Testis (tissue), 3 donors: ENCODE results near the gene ARL15. TPM values are rescaled to one million over a fixed set of nuclear protein-coding genes. Genes with fewer than 3 reads are reported as not detected.
"Not testable (repeated sequence)": the region's sequence is repeated elsewhere in the genome, so short reads cannot be mapped to it uniquely, and the experiment has no call there.

Source experiments
- DNase-seq: peaks from one replicate; pipeline ENCODE4 v3.0.0-alpha.2; 2019
- H3K27ac ChIP-seq, 2 donors: fragments of 200-600 bp; sonication (generic); one replicate each; pipeline ENCODE4 v1.5.1; 2019
- H3K27me3 ChIP-seq: fragments of 200-600 bp; sonication (generic); one replicate; pipeline ENCODE4 v1.5.1; 2019
- H3K36me3 ChIP-seq: fragments of 200-600 bp; sonication (generic); one replicate; pipeline ENCODE4 v1.5.1; 2017; ENCODE audit warnings: low read depth; ENCODE audit errors: missing control alignments
- H3K4me1 ChIP-seq: fragments of 200-600 bp; sonication (generic); one replicate; pipeline ENCODE4 v1.5.1; 2019
- H3K4me3 ChIP-seq, 2 donors: fragments of 200-600 bp; sonication (generic); one replicate each; pipeline ENCODE4 v1.5.1; 2017 to 2019
- H3K9me3 ChIP-seq: fragments of 200-600 bp; sonication (generic); one replicate; pipeline ENCODE4 v1.5.1; 2017
- CTCF ChIP-seq, 3 experiments: fragments of 450-650 bp in 2 of 3; fragments of 200-600 bp in 1 of 3; sonication (generic) in 1 of 3; IDR thresholded peaks; one replicate each; pipeline ENCODE4 v1.5.1; 2016 to 2019; ENCODE audit warnings: antibody characterized with exemption in 3 of 3, mild to moderate bottlenecking in 2 of 3, moderate library complexity in 1 of 3
- POLR2A ChIP-seq: fragments of 450-650 bp; IDR thresholded peaks from one replicate; pipeline ENCODE4 v1.6.1; 2017; ENCODE audit warnings: antibody characterized with exemption, mild to moderate bottlenecking, moderate library complexity
- WGBS, 2 donors: methylation state at CpG; one replicate each; pipeline ENCODE4 v1.1.5; 2018; 5-methylcytosine and 5-hydroxymethylcytosine counted together
- intact Hi-C: fragments of 100-400 bp; cut with DNase I; formaldehyde crosslinking; loops from one replicate; pipeline ENCODE4 v1.15.1; 2023; ENCODE audit warnings: low total_unique reads
- polyA plus RNA-seq: library from polyadenylated mRNA; stranded (reverse); fragments of 350-450 nt; fragmentation: Illumina TruSeq; extraction: RNeasy Lipid Tissue Mini Kit (QIAGEN cat#74804); gene quantifications from one replicate; pipeline ENCODE4 v1.2.3, GENCODE V29; 2014; ENCODE audit warnings: low read depth, low replicate concordance; ENCODE audit not compliant: insufficient read depth
- total RNA-seq, 2 donors: library from RNA; depleted of rRNA; stranded (reverse); fragments of >200 nt; gene quantifications; one replicate each; pipeline ENCODE4 v1.2.3, GENCODE V29; 2016

The ARL15 gene
- total and polyA plus RNA-seq, 3 donors from 2014 or later, result 36.6 to 88.6 (median 75.2) TPM

DNA sequence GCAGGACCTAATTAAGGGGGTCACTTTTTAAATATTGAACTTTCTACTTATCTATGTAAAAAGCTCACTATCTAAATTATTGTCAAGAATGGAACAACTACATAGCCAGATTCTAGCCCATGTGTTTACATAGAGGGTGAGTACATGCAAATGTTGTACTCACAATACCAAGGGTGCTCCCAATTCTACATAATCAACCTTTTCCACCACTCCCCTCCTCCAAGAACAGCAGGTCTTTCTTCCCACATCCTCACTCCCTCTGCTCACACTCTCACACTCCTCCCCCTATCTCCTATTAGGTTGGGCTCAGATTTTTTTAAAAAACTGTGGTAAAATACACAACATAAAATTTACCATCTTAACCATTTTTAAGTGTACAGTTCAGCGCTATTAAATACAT is 325.4 kb downstream of the ARL15 start:
- no peak for TF ChIP-seq CTCF (IDR thresholded peaks at IDR 0.05)
- TF ChIP-seq POLR2A, result no peak
- intact Hi-C loops, result no loop called here
- Histone ChIP-seq H3K27ac (no peak overlapping the region), H3K9me3 (no peaks in the 10 kb centered on the region), H3K36me3 (no peaks in the 10 kb centered on the region), H3K4me3 (no peak overlapping the region), H3K4me1 (no peaks in the 10 kb centered on the region), H3K27me3 (no peaks in the 10 kb centered on the region)
- WGBS, 2 donors, result 92 to 96% methylated on average over 1 of the region's 1 CpG
- no peak for DNase-seq

GRCh38 chr5:53983568-53984460 is 326.6 kb downstream of the ARL15 start:
- no peaks in the 10 kb centered on the region for H3K36me3 ChIP-seq
- no peak overlapping the region for H3K4me3 ChIP-seq
- intact Hi-C loops, result no loop called here
- no peak overlapping the region for H3K27ac ChIP-seq
- 86 to 87% methylated on average over 10 of the region's 10 CpGs for WGBS, 2 donors
- DNase-seq, result no peak
- no peaks in the 10 kb centered on the region for H3K9me3 ChIP-seq
- no peaks in the 10 kb centered on the region for H3K27me3 ChIP-seq
- no peak for TF ChIP-seq CTCF (IDR thresholded peaks at IDR 0.05)
- H3K4me1 ChIP-seq, result no peaks in the 10 kb centered on the region

- WGBS, 2 donors, result 86 to 96% methylated on average over 2 of the region's 2 CpGs
- H3K27me3 ChIP-seq, DNase-seq: not testable (repeated sequence)
These were observed 328.1 kb downstream of the ARL15 start for GRCh38 chr5:53982319-53982718.

DNA sequence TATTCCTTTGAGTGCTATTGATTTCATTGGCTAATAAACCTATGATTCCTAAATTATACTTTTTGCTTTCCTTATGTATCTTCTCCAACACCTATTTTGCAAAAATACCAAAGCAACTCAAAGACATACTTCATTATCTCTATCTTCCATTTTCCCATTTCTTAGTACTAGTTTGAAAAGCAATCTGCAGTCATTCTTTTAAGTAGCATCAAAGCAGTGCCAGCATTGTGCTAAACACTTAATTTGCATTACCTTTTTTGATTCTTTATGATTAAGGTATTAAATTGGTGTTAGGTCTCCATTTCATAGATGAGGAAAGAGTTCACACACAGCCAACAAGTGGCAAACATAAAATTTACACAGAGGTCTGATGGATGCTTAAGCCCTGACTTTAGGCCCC is 330.3 kb downstream of the ARL15 start:
- H3K4me1 ChIP-seq, result no peaks in the 10 kb centered on the region
- H3K9me3 ChIP-seq, result no peaks in the 10 kb centered on the region
- intact Hi-C loops, result no loop called here
- no peak overlapping the region for H3K4me3 ChIP-seq
- no peaks in the 10 kb centered on the region for H3K27me3 ChIP-seq
- H3K36me3 ChIP-seq, result no peaks in the 10 kb centered on the region
- no peak overlapping the region for H3K27ac ChIP-seq
- no peak for TF ChIP-seq POLR2A
- no peak for TF ChIP-seq CTCF (IDR thresholded peaks at IDR 0.05)
- DNase-seq, result no peak

More at GRCh38 chr5:53982319-53982718, 328.1 kb downstream of the ARL15 start:
- H3K9me3 ChIP-seq, intact Hi-C loops, H3K4me3 ChIP-seq, H3K27ac ChIP-seq, H3K4me1 ChIP-seq, H3K36me3 ChIP-seq: not testable (repeated sequence)

GRCh38 chr5:53974021-53974420 is 336.4 kb downstream of the ARL15 start:
- Histone ChIP-seq H3K9me3 (no peaks in the 10 kb centered on the region), H3K4me1 (no peaks in the 10 kb centered on the region), H3K27me3 (no peaks in the 10 kb centered on the region), H3K36me3 (no peaks in the 10 kb centered on the region), H3K27ac (no peak overlapping the region), H3K4me3 (no peak overlapping the region)
- 96 to 97% methylated on average over 1 of the region's 1 CpG for WGBS, 2 donors
- no peak for TF ChIP-seq POLR2A
- TF ChIP-seq CTCF (IDR thresholded peaks at IDR 0.05), result no peak
- DNase-seq, result no peak
- intact Hi-C loops, result no loop called here
